ENCODE data around the gene GYPC.
"Not testable (repeated sequence)": the region's sequence is repeated elsewhere in the genome, so short reads cannot be mapped to it uniquely, and the experiment has no call there.

DNA sequence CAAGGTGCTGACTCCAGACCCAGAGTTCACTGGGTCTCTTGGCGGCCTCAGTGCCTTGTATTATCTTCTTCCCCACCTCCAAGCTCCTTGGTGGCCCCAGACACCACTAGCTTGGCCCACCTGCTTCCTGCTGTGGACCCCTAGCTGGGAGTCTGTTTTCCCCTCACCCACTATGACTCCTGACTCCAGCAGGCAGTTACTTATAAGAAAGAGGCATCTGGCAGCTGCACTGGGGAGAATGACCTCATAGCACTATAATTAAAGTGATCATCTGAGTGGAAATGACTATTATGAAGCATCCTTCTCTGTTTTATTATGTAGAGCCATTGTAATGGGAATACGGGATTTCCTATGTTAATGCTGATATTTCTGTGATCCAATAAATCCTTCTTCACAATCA is 32.6 kb downstream of the GYPC start:
- TF ChIP-seq PPARA (CRISPR knock-in tag; IDR thresholded peaks at IDR 0.05; ENCODE audit: borderline replicate concordance); PATZ1 (CRISPR knock-in tag; IDR thresholded peaks at IDR 0.05; ENCODE audit: borderline replicate concordance); ARNTL (CRISPR knock-in tag; IDR thresholded peaks at IDR 0.05; ENCODE audit: borderline replicate concordance, low read depth); SNAI2 (CRISPR knock-in tag; IDR thresholded peaks at IDR 0.05); ZFP30 (CRISPR knock-in tag; IDR thresholded peaks at IDR 0.05); TCF4 (CRISPR knock-in tag; IDR thresholded peaks at IDR 0.05; ENCODE audit: borderline replicate concordance); ZNF70 (CRISPR knock-in tag; IDR thresholded peaks at IDR 0.05); ZNF565 (CRISPR knock-in tag; conservative IDR thresholded peaks at IDR 0.05; ENCODE audit: low read depth); RARB (CRISPR knock-in tag; IDR thresholded peaks at IDR 0.05); ZFP3 (CRISPR knock-in tag; IDR thresholded peaks at IDR 0.05); GLIS3 (CRISPR knock-in tag; IDR thresholded peaks at IDR 0.05); TOX (CRISPR knock-in tag; IDR thresholded peaks at IDR 0.05; ENCODE audit: borderline replicate concordance); OSR1 (CRISPR knock-in tag; IDR thresholded peaks at IDR 0.05): not testable (repeated sequence)
- TF ChIP-seq, protein P1, sequence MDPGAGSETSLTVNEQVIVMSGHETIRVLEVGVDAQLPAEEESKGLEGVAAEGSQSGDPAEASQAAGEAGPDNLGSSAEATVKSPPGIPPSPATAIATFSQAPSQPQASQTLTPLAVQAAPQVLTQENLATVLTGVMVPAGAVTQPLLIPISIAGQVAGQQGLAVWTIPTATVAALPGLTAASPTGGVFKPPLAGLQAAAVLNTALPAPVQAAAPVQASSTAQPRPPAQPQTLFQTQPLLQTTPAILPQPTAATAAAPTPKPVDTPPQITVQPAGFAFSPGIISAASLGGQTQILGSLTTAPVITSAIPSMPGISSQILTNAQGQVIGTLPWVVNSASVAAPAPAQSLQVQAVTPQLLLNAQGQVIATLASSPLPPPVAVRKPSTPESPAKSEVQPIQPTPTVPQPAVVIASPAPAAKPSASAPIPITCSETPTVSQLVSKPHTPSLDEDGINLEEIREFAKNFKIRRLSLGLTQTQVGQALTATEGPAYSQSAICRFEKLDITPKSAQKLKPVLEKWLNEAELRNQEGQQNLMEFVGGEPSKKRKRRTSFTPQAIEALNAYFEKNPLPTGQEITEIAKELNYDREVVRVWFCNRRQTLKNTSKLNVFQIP (CRISPR knock-in tag; IDR thresholded peaks at IDR 0.05; ENCODE audit: borderline replicate concordance, low read depth): not testable (repeated sequence)

Data from SK-N-SH treated with all-trans-retinoic acid at 6 μM for 48 hours (cell line).